Mucosa of rectum (tissue), 2 donors: Measurements from ENCODE around the gene OSBPL1A.

ENCODE experiments used
- H3K27ac ChIP-seq, 2 donors: one replicate each; pipeline ENCODE4 v1.7.0; 2013; ENCODE audit warnings: inconsistent platforms in 2 of 2, low read depth in 2 of 2, low read length in 2 of 2
- H3K27me3 ChIP-seq, 2 donors: one replicate each; pipeline ENCODE4 v1.7.0; 2013; ENCODE audit warnings: low read length in 2 of 2; ENCODE audit not compliant: control insufficient read depth in 2 of 2, insufficient read depth in 2 of 2
- H3K36me3 ChIP-seq, 2 donors: one replicate each; pipeline ENCODE4 v1.7.0; 2013; ENCODE audit warnings: low read length in 2 of 2; ENCODE audit not compliant: control insufficient read depth in 2 of 2, insufficient read depth in 2 of 2
- H3K4me1 ChIP-seq, 2 donors: one replicate each; pipeline ENCODE4 v1.7.0; 2013; ENCODE audit warnings: low read length in 2 of 2, mild to moderate bottlenecking in 1 of 2; ENCODE audit not compliant: control insufficient read depth in 2 of 2, insufficient read depth in 2 of 2
- H3K4me3 ChIP-seq, 2 donors: one replicate each; pipeline ENCODE4 v1.7.0; 2013; ENCODE audit warnings: low read length in 2 of 2
- H3K9ac ChIP-seq, 2 donors: one replicate each; pipeline ENCODE4 v1.7.0; 2013; ENCODE audit warnings: low read length in 2 of 2, low read depth in 1 of 2, mild to moderate bottlenecking in 1 of 2
- H3K9me3 ChIP-seq, 2 donors: one replicate each; pipeline ENCODE4 v1.7.0; 2013; ENCODE audit warnings: low read length in 2 of 2; ENCODE audit not compliant: control insufficient read depth in 2 of 2
- donor health status: healthy.
- donor health status: Normal muscosa, but diverticular disease.

Gene OSBPL1A

DNA sequence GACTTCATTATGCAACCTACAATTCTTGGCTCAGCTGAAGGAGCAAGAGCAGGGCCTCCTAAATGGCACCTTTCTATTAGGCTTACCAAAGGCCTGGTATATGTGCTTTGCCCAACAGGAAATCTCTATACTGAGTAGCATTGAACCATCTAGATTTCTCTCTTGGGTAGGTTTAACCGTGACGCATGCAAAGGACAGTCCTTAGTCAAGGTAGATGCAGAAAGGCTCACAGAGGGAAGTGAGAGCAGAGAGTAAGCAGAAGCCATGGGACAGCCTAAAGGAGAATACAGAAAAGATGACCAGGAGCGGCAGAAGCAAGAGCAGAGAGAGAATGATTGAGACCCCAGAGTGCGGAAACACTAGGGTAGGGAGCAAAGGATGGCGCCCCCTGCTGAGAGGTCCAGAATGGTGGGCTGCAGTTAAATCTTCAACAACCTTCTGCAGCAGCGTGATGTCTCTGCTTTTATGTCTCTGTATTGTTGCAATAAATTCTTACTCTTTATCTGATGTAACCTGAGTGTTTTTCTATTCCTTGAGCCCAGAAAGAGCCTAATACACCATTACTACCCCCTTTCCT is 4.7 kb upstream of the OSBPL1A start:
- H3K9ac ChIP-seq = no peak overlapping the region
- H3K27me3 ChIP-seq = no peaks in the 10 kb centered on the region
- H3K9me3 ChIP-seq = no peaks in the 10 kb centered on the region
- no peak overlapping the region for H3K27ac ChIP-seq
- no peaks in the 10 kb centered on the region for H3K36me3 ChIP-seq
- peaks cover 2 to 3% of the 10 kb centered on the region in 2 donors for H3K4me1 ChIP-seq
- no peak overlapping the region for H3K4me3 ChIP-seq

DNA sequence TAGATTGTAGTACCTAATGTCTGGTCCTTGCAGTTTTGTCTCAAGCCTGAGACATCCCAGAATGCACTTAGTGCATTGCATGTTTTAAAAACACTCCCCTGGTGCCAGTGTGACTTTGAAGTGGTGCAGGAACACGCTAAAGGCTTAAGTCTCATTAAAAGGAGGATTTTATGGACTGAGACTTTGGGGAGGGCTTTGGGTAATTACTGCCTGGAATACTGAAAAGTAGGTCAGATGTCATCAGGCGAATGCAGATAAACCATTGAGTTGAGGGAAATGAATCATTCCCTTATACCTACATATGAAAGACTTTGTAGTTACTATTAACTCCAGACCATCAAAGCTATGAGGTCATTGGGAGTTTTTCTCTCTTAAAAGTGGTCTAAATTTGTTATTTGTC is 3.0 kb upstream of the OSBPL1A start:
- Histone ChIP-seq H3K4me3 (no peak overlapping the region), H3K9me3 (no peaks in the 10 kb centered on the region), H3K4me1 (peaks cover 3% of the 10 kb centered on the region in 2 donors), H3K36me3 (no peaks in the 10 kb centered on the region), H3K27ac (no peak overlapping the region), H3K9ac (no peak overlapping the region), H3K27me3 (no peaks in the 10 kb centered on the region)

DNA sequence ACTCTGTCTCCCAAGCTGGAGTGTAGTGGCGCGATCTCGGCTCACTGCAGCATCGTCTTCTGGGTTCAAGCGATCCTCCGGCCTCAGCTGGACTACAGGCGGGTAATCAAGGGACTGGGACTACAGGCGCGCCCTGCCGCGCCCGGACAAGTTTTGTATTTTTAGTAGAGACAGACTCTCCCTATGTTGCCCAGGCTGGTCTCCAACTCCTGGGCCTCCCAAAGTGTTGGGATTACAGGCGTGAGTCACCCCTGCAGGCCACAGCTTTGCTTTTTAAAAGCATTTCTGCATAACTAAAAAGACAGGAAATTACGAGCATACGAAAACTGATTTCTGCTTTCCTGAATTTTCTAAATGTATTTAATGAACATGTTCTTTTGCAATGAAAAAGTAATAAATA is 916 bp upstream of the OSBPL1A start:
- no peaks in the 10 kb centered on the region for H3K27me3 ChIP-seq
- no peaks in the 10 kb centered on the region for H3K9me3 ChIP-seq
- no peak overlapping the region for H3K27ac ChIP-seq
- H3K4me1 ChIP-seq = peaks cover 3% of the 10 kb centered on the region in 2 donors
- H3K9ac ChIP-seq = peak overlapping the region; percentile 32 to 54
- H3K36me3 ChIP-seq = no peaks in the 10 kb centered on the region
- peak overlapping the region in 1 of 2 donors; percentile 70 for H3K4me3 ChIP-seq

GRCh38 chr18:24397131-24397693 is 412 bp downstream of the OSBPL1A start:
- Histone ChIP-seq H3K9ac (peak overlapping the region; percentile 72 to 80), H3K27ac (peak overlapping the region; percentile 69 to 81), H3K9me3 (no peaks in the 10 kb centered on the region), H3K4me1 (peaks cover 3% of the 10 kb centered on the region in 2 donors), H3K36me3 (no peaks in the 10 kb centered on the region), H3K27me3 (no peaks in the 10 kb centered on the region), H3K4me3 (peak overlapping the region; percentile 72 to 74)

DNA sequence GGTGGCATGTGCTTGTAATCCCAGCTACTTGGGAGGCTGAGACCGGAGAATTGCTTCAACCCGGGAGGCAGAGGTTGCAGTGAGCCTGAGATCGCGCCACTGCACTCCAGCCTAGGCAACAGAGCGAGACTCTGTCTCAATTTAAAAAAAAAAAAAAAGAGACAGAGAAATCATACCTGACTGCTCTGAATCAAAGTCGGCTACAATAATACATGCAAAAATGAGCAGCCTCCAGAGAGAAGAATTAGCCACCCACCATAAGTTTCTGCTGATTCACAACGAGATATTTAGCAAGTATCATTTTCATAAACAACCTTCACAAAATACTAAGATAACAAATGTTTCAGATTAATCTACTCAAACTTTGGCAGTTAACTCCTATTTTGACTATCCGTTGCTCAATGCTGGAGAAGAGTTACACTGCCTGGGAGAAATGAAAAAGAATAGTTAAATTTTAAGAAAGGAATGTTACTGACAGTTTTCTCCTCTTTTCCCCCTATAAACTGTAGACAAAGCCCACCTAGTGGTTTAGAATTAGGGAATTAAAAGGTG is 1.5 kb downstream of the OSBPL1A start:
- Histone ChIP-seq H3K36me3 (no peaks in the 10 kb centered on the region), H3K27ac (no peak overlapping the region), H3K4me1 (peaks cover 3% of the 10 kb centered on the region in 2 donors), H3K9me3 (no peaks in the 10 kb centered on the region), H3K9ac (no peak overlapping the region), H3K27me3 (no peaks in the 10 kb centered on the region), H3K4me3 (peak overlapping the region in 1 of 2 donors; percentile 74)

DNA sequence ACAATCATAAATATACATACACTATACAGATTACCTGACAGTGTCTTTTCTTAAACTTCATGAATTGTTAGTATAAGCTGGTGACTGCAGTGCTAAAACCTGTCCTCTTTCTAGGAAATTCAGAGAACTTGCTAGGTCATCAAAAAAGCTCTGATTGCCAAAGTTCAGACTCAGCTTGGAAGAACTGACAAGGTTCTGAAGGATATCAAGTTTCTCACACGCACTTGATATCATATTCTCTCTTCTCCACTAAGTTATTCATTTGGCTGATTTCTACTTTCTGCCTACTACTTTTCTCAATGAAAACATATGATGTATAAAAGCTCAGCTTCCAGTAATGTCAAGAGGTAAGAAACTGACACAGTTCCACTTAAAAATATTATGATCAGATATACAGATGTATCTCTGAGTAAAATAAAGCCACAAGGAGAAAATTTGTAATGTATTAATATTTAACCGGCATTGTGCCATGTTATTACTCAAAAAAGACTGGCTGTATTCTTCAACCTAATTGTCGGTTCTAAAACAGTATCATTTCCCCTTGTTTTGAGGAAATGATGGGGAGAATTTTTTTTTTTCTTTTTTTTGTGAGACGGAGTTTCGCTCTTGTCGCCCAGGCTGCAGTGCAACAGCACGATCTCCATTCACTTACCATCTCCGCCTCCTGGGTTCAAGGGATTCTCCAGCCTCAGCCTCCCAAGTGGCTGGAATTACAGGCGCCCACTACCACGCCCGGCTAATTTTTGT is 2.4 kb downstream of the OSBPL1A start:
- H3K36me3 ChIP-seq = no peaks in the 10 kb centered on the region
- no peaks in the 10 kb centered on the region for H3K27me3 ChIP-seq
- H3K9ac ChIP-seq = no peak overlapping the region
- no peaks in the 10 kb centered on the region for H3K9me3 ChIP-seq
- H3K4me3 ChIP-seq = no peak overlapping the region
- no peak overlapping the region for H3K27ac ChIP-seq
- peaks cover 3% of the 10 kb centered on the region in 2 donors for H3K4me1 ChIP-seq

GRCh38 chr18:24388957-24389356 is 8.7 kb downstream of the OSBPL1A start:
- Histone ChIP-seq H3K4me1 (no peaks in the 10 kb centered on the region), H3K27ac (no peak overlapping the region), H3K36me3 (no peaks in the 10 kb centered on the region), H3K9ac (no peak overlapping the region), H3K9me3 (no peaks in the 10 kb centered on the region), H3K27me3 (no peaks in the 10 kb centered on the region), H3K4me3 (no peak overlapping the region)

GRCh38 chr18:24386681-24387080 is 10.9 kb downstream of the OSBPL1A start:
- Histone ChIP-seq H3K27me3 (no peaks in the 10 kb centered on the region), H3K9me3 (no peaks in the 10 kb centered on the region), H3K36me3 (no peaks in the 10 kb centered on the region), H3K4me3 (no peak overlapping the region), H3K4me1 (no peaks in the 10 kb centered on the region), H3K9ac (no peak overlapping the region), H3K27ac (no peak overlapping the region)

- H3K4me1 ChIP-seq = no peaks in the 10 kb centered on the region
- no peak overlapping the region for H3K27ac ChIP-seq
These were observed 16.5 kb downstream of the OSBPL1A start for GRCh38 chr18:24381126-24381525.

DNA sequence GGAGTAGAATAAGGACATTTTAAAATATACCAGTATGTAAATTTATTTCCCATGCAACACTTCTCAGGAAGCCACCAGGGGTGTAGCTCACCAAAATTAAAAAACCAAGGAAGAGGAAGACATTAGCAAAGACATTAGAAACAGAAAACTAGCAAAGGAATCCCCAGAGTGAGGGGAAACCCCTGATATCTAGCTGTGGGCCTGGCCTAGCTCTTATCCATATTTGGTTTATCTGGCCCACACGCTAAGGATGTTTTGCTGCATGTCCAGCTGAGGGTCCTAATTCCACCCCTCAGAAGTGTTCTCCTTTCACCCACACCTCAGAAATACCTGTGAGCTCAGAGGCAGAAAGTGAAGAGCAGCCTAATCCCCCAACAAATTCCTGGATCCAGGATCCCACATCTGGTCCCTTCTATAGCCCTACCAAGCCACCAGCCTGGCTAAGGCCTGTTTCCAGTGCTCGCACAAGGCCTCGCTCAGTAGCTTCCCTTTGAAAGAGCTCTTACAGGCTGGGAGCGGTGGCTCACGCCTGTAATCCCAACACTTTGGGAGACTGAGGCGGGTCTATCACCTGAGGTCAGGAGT is 17.4 kb downstream of the OSBPL1A start:
- no peaks in the 10 kb centered on the region for H3K9me3 ChIP-seq
- peaks cover 0 to 2% of the 10 kb centered on the region in 2 donors for H3K36me3 ChIP-seq
- no peak overlapping the region for H3K9ac ChIP-seq
- H3K4me3 ChIP-seq = no peak overlapping the region
- H3K27ac ChIP-seq = no peak overlapping the region
- no peaks in the 10 kb centered on the region for H3K4me1 ChIP-seq
- no peaks in the 10 kb centered on the region for H3K27me3 ChIP-seq

More at GRCh38 chr18:24381126-24381525, 16.5 kb downstream of the OSBPL1A start:
- Histone ChIP-seq H3K36me3 (no peaks in the 10 kb centered on the region), H3K9me3 (no peaks in the 10 kb centered on the region), H3K27me3 (no peaks in the 10 kb centered on the region), H3K4me3 (no peak overlapping the region), H3K9ac (no peak overlapping the region)
